Measurements from ENCODE around the gene HOXD13.

- no peak for TF ChIP-seq CTCF (IDR thresholded peaks at IDR 0.05; ENCODE audit: low read length)
- TF ChIP-seq EZH2 (optimal IDR thresholded peaks at IDR 0.05; ENCODE audit: low read depth, low read length), result no peak
- no peak for TF ChIP-seq EZH2phosphoT487 (IDR thresholded peaks at IDR 0.05; ENCODE audit: low read length)
These were observed 6.7 kb downstream of the HOXD13 start for GRCh38 chr2:176099159-176099727.

All from MM.1S (cell line).